Ovary (tissue), 3 donors: ENCODE measurements around the gene CD164L2.

ENCODE experiments used
- CTCF ChIP-seq, 3 donors: fragments of 450-650 bp in 2 of 3; fragments of 200-600 bp in 1 of 3; IDR thresholded peaks; one replicate each; pipeline versions ENCODE4 v1.5.1 to v1.8.0; 2016 to 2022; ENCODE audit warnings: antibody characterized with exemption in 3 of 3, mild to moderate bottlenecking in 1 of 3
- EP300 ChIP-seq: sonication (generic); formaldehyde crosslinking; IDR thresholded peaks from one replicate; pipeline ENCODE4 v1.6.1; 2017; ENCODE audit warnings: antibody characterized with exemption
- POLR2A ChIP-seq: fragments of 450-650 bp; IDR thresholded peaks from one replicate; pipeline ENCODE4 v1.6.1; 2017; ENCODE audit warnings: antibody characterized with exemption, mild to moderate bottlenecking, moderate library complexity
- donor health status: DM: no; HTN: no; CAD: no.

GRCh38 chr1:27353629-27354028 lies 29.5 kb downstream of the CD164L2 start:
- TF ChIP-seq CTCF (IDR thresholded peaks at IDR 0.05), result no peak
- TF ChIP-seq POLR2A, result no peak
- no peak for TF ChIP-seq EP300
